Choroid plexus epithelial cell (primary cell): ENCODE results near the gene AKR1B15.
"Not testable (repeated sequence)": the region's sequence is repeated elsewhere in the genome, so short reads cannot be mapped to it uniquely, and the experiment has no call there.

Source experiments
- DNase-seq: peaks from one replicate; pipeline ENCODE4 v3.0.0-alpha.2; 2010; ENCODE audit warnings: low read depth
- H3K4me3 ChIP-seq: 2 replicates; pipeline ENCODE4 v1.5.1; 2011; ENCODE audit warnings: low read depth, mild to moderate bottlenecking, control low read depth, low read length, moderate library complexity
- TF ChIP-seq, protein P1 (sequence below): conservative IDR thresholded peaks from 2 replicates; pipeline ENCODE4 v1.5.1; 2011; ENCODE audit warnings: low read depth, mild to moderate bottlenecking, control low read depth, inconsistent platforms, low read length, moderate library complexity

The AKR1B15 gene

DNA sequence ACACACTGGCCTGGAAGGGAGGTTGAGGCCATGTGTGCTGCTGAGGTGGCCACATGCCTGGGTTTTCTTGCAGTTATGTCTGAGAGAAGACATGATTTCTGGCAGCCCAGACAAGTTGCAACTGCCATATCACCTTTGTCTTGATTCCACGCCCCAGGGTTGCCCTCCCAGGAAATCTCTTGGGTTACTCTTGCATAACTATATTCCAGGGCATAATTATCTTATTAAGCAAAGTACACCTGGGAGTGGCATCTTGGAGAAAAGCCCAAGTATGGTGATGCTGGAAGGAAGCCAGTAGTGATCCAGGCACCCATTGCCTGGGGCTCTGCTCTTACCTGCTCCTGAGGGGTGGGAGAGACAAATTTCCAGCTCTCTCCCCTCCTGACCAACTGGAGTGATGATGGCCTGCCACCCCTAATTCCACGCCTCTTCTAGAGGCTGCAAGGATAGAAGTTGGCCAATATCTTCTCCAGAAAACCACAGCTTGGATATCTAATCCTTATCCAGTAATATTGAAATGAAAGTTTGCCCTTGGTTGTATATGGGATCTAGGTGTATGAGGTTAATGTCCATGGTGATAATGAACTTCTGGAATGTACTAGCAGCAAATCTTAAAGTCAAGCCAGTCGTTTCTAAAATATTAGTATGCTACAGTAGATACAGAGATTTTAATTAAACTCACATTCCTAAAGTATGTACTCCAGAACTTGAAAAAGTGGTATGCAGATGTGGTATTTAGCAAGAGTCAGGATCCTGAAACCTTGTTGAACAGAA lies 16.5 kb upstream of the AKR1B15 start:
- no peak for DNase-seq
- no peak overlapping the region for H3K4me3 ChIP-seq
- TF ChIP-seq, protein P1, sequence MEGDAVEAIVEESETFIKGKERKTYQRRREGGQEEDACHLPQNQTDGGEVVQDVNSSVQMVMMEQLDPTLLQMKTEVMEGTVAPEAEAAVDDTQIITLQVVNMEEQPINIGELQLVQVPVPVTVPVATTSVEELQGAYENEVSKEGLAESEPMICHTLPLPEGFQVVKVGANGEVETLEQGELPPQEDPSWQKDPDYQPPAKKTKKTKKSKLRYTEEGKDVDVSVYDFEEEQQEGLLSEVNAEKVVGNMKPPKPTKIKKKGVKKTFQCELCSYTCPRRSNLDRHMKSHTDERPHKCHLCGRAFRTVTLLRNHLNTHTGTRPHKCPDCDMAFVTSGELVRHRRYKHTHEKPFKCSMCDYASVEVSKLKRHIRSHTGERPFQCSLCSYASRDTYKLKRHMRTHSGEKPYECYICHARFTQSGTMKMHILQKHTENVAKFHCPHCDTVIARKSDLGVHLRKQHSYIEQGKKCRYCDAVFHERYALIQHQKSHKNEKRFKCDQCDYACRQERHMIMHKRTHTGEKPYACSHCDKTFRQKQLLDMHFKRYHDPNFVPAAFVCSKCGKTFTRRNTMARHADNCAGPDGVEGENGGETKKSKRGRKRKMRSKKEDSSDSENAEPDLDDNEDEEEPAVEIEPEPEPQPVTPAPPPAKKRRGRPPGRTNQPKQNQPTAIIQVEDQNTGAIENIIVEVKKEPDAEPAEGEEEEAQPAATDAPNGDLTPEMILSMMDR, result no peak

DNA sequence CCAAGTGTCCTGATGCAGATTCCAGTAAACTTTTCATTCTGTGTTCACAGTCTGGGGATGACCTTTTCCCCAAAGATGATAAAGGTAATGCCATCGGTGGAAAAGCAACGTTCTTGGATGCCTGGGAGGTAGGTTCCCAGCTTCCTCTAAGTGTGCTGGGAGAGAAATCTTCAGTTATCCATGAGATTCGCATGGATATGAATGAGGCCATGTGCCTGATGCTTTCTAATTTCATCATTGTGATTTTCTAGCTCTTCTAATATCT lies 16.0 kb upstream of the AKR1B15 start:
- no peak for DNase-seq
- TF ChIP-seq, protein P1, result no peak
- H3K4me3 ChIP-seq, result no peak overlapping the region

DNA sequence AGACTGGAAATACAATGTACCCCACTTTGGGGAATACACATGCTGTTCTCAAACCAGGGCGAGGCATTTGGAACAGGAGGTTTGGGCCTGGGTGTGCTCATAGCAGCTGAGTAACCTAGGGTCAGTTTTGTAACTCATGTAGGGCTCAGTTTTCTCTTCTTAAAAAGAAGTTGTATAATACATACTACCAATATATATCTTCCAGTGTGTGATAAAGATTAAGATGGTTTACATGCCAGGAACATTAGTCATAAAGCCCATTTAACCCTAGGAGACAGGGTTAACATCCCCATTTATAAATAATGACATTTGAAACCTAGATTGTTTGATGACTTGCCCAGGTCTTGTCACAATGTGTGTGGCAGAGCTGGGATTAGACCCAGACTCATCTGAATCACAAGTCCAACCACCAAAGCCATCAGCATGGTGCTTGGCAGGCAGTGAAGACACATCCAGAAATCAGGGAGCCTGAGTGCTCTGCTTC lies 15.6 kb upstream of the AKR1B15 start:
- TF ChIP-seq, protein P1, result no peak
- H3K4me3 ChIP-seq, result no peak overlapping the region
- DNase-seq, result no peak

DNA sequence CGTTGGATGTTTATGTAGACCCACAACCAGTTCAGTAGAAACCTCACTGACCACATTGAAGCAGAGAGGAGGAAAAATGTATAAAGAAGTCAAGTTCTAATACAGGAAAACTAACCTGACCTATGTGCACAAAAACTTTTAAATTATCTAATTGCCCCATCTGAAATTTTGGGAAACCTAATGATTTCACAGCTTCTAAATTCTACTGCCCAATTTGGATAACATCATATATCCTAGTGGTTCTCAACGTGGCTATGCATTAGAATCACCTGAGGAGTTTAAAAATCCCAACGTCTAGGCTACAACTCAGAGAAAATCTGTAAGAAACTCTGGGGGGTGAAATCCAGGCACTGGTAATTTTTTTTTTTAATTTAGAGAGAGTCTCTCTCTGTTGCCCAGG lies 14.3 kb upstream of the AKR1B15 start:
- DNase-seq, result no peak
- no peak overlapping the region for H3K4me3 ChIP-seq
- TF ChIP-seq, protein P1, result no peak

DNA sequence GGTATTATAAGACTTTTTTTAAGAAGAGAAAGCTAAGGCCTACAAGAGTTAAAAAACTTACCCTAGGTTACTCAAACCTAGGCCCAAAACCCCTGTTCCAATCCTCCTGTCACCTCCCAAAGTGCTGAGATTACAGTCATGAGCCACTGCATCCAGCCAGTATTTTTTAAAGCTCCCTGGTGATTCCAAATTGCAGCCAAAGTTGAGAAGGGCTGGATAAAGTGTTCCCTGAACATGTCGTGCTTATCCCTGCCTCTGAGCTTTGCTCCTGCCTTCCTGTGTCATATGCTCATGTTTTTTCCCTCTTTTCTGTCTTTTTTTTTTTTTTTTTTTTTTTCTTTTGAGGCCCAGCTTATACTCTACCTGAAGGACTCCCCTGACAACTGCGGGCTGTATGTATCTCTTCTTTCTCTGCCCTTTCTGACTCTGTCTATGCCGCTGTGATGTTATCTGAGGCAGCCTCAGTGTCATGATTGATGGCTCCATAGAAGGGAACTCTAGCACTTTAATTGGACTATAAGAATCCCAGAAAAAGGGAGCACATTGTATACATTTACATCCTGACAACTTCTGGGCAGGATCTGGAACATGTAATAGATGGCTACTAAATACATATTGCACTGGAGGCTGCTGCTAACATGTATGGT lies 13.5 kb upstream of the AKR1B15 start:
- DNase-seq, result no peak
- no peak overlapping the region for H3K4me3 ChIP-seq
- TF ChIP-seq, protein P1, result no peak

DNA sequence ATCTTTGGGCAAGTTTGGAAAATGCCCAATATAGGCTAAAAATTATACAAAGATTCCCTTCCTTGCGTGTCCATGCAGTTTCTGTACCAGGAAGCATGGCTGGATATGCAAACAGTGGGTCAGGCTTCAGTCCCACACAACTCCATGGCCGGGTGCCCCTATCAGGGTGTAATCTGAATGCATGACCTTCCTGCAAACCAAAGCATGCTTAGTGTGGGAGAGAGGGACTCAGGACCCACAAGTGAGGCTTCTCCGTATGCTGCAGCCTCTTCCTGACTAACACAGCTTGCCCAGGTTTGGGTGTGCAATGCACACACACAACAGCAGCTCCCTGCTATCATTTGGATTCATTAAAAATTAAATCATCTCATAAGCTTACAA lies 13.0 kb upstream of the AKR1B15 start:
- no peak for DNase-seq
- TF ChIP-seq, protein P1, result no peak
- H3K4me3 ChIP-seq, result no peak overlapping the region

DNA sequence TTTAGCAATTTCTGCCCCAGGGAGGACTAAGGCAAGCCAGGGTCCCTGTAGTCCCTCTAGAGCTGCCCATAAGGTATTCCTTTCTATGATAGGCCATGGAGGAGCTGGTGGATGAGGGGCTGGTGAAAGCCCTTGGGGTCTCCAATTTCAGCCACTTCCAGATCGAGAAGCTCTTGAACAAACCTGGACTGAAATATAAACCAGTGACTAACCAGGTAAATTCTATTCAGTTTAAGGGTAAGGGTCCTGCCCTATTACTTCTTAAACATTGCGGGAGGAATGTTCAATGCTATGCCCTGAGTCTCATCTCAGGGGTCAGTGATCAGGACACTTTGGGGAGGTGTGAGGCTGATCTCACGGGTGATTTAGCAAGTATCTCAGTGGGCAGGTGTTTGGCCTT lies 12.4 kb upstream of the AKR1B15 start:
- H3K4me3 ChIP-seq, DNase-seq: not testable (repeated sequence)

DNA sequence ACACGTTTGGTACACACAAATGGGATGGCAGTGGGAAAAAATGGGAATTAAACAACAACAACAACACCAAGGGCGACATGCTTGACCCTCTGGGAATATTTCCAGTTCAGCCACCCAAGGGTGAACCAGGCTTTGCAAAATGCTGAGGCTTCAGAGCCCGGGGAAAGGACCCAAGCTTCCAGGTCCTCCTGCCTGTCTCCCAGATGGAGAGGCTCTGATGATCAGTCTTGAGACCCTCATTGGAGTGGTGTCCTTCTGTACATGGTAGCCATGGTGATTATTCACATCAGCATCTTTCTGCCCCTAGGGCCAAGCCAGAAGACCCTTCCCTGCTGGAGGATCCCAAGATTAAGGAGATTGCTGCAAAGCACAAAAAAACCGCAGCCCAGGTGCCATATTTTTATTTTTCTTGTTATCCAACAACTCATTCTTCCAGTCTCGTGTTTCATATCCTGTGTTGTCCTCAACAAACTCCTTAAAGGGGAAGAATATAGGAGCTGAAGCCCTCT lies 11.6 kb upstream of the AKR1B15 start:
- not testable (repeated sequence) for DNase-seq, H3K4me3 ChIP-seq
